HepG2 (cell line): ENCODE measurements around the gene S1PR2. TPM values are rescaled to one million over a fixed set of nuclear protein-coding genes. Genes with fewer than 3 reads are reported as not detected.

ENCODE experiments used
- ATAC-seq: fragments of 200-7000 bp; cut with Tn5 transposase; 3 replicates; pipeline ENCODE4 v1.9.1; 2020; ENCODE audit warnings: mild to moderate bottlenecking, moderate library complexity
- BruUV-seq: library from RNA; stranded (reverse); fragments of 400-500 nt; replicated peaks from 2 replicates; lab custom pipeline; 2021; lab: Mats Ljungman, UMichigan
- CTCF ChIA-PET: fragments of 300-600 bp; formaldehyde crosslinking; extraction: SDS; loops from one replicate; lab custom pipeline; 2021; ENCODE audit warnings: low total read pairs, inconsistent platforms, low intra/inter-chr PET ratio; lab: Yijun Ruan, JAX
- POLR2A ChIA-PET: fragments of 350-600 bp; sonication (Branson Sonifier 250); formaldehyde crosslinking; loops from one replicate; lab custom pipeline; 2020; ENCODE audit warnings: antibody characterized with exemption, inconsistent platforms; lab: Yijun Ruan, JAX
- DNase-seq: peaks from one replicate; pipeline ENCODE4 v3.0.0-alpha.2; 2015; ENCODE audit warnings: low spot score
- FAIRE-seq: peaks from 3 replicates; lab custom pipeline; 2011; peaks lifted over from hg19 to GRCh38; lab: Jason Lieb, UNC
- H2AFZ ChIP-seq: one replicate; pipeline ENCODE4 v1.6.1; 2011; ENCODE audit warnings: low read length, inconsistent platforms
- H3K27ac ChIP-seq: fragments of 300-600 bp; 3 replicates; pipeline ENCODE4 v1.8.0; 2011; ENCODE audit warnings: mixed run types, mild to moderate bottlenecking, mixed read lengths, low read length, inconsistent platforms; ENCODE audit not compliant: insufficient read depth; ENCODE audit errors: extremely low read length
- H3K27me3 ChIP-seq, 2 experiments: fragments of 200-600 bp in 1 of 2; 2 replicates in 1 of 2; 3 replicates in 1 of 2; pipeline versions ENCODE4 v1.6.0 to v1.8.0; 2011; ENCODE audit warnings: low read length in 2 of 2, mild to moderate bottlenecking in 2 of 2, moderate library complexity in 2 of 2, inconsistent platforms in 1 of 2; ENCODE audit not compliant: insufficient read depth in 2 of 2, control insufficient read depth in 1 of 2
- H3K36me3 ChIP-seq, 2 experiments: fragments of 200-600 bp in 1 of 2; replicated peaks in 1 of 2; 2 replicates in 1 of 2; 3 replicates in 1 of 2; pipeline versions ENCODE4 v1.5.1 to v1.8.0; 2011; ENCODE audit warnings: low read length in 2 of 2, inconsistent platforms in 1 of 2; ENCODE audit not compliant: insufficient read depth in 2 of 2, control insufficient read depth in 1 of 2
- H3K4me1 ChIP-seq: 2 replicates; pipeline ENCODE4 v1.5.1; 2012; ENCODE audit warnings: low read length, inconsistent platforms; ENCODE audit not compliant: insufficient read depth
- H3K4me2 ChIP-seq: 2 replicates; pipeline ENCODE4 v1.6.0; 2011; ENCODE audit warnings: low read depth, low read length, inconsistent platforms
- H3K4me3 ChIP-seq, 3 experiments: fragments of 200-600 bp in 1 of 3; sonication (generic), shearing (Covaris generic) in 1 of 3; replicated peaks in 1 of 3; 2 replicates each; pipeline ENCODE4 v1.5.1; 2011 to 2016; ENCODE audit warnings: low read length in 3 of 3, inconsistent platforms in 2 of 3, low read depth in 2 of 3, mild to moderate bottlenecking in 2 of 3, control low read depth in 1 of 3, mixed read lengths in 1 of 3; ENCODE audit not compliant: insufficient read depth in 1 of 3
- H3K79me2 ChIP-seq: one replicate; pipeline ENCODE4 v1.6.1; 2011; ENCODE audit warnings: low read length, inconsistent platforms; ENCODE audit not compliant: insufficient read depth
- H3K9ac ChIP-seq: 2 replicates; pipeline ENCODE4 v1.6.0; 2011; ENCODE audit warnings: mild to moderate bottlenecking, low read depth, low read length, inconsistent platforms; ENCODE audit not compliant: insufficient read depth
- H3K9me3 ChIP-seq: 2 replicates; pipeline ENCODE4 v1.5.1; 2012; ENCODE audit warnings: mild to moderate bottlenecking, low read length
- H4K20me1 ChIP-seq: 2 replicates; pipeline ENCODE4 v1.6.0; 2011; ENCODE audit warnings: inconsistent platforms, mild to moderate bottlenecking, low read length, moderate library complexity; ENCODE audit not compliant: insufficient read depth
- FOXC1 ChIP-seq: sonication (generic); formaldehyde crosslinking; IDR thresholded peaks from 2 replicates; pipeline ENCODE4 v1.8.0; 2022; ENCODE audit warnings: mild to moderate bottlenecking, missing genetic modification reagents, borderline replicate concordance
- POLR2AphosphoS2 ChIP-seq: IDR thresholded peaks from 2 replicates; pipeline ENCODE4 v1.6.1; 2011; ENCODE audit warnings: low read depth, low read length, improper control_type of control experiment
- TCF12 ChIP-seq, 2 experiments: fragments of 450-650 bp in 1 of 2; sonication (generic) in 1 of 2; formaldehyde crosslinking in 1 of 2; IDR thresholded peaks; 2 replicates each; pipeline versions ENCODE4 v1.6.1 to v1.8.0; 2017 to 2022; ENCODE audit warnings: antibody characterized with exemption in 1 of 2, mild to moderate bottlenecking in 1 of 2, missing genetic modification reagents in 1 of 2, moderate library complexity in 1 of 2
- WGBS: methylation state at CpG from one replicate; pipeline ENCODE4 v1.1.6; 2017; ENCODE audit warnings: low lambda C conversion rate; 5-methylcytosine and 5-hydroxymethylcytosine counted together
- in situ Hi-C: cut with HindIII; loops from 2 replicates; pipeline ENCODE4 v1.10.0; 2017; ENCODE audit warnings: low pct_unique_long_range_greater_than_20kb; ENCODE audit not compliant: extremely low pct_ligation_motif_present
- intact Hi-C: fragments of 100-400 bp; cut with micrococcal nuclease; formaldehyde crosslinking; loops from one replicate; pipeline ENCODE4 v1.10.0; 2022; ENCODE audit not compliant: unreplicated experiment
- polyA plus RNA-seq, 8 experiments: library from polyadenylated mRNA; depleted of rRNA in 3 of 8; stranded (reverse) in 7 of 8; unstranded in 1 of 8; fragments of >200 nt; fragmentation: Illumina TruSeq in 4 of 8; extraction: Trizol in 4 of 8; gene quantifications; 2 replicates each; pipeline versions ENCODE4 v1.2.1 to v1.2.3, GENCODE V29; 2011 to 2016; ENCODE audit warnings: low read depth in 4 of 8, missing spikeins in 1 of 8, mixed read lengths in 1 of 8; ENCODE audit not compliant: insufficient read depth in 1 of 8
- total RNA-seq, 5 experiments: library from RNA; depleted of rRNA; stranded (reverse); fragments of >200 nt; fragmentation: Illumina TruSeq; extraction: Trizol; gene quantifications; 2 replicates each; pipeline ENCODE4 v1.2.3, GENCODE V29; 2016; ENCODE audit warnings: low read depth in 1 of 5
- TF ChIP-seq, protein P1 (sequence below), 2 experiments: sonication (generic) in 1 of 2; formaldehyde crosslinking in 1 of 2; IDR thresholded peaks; 2 replicates each; pipeline versions ENCODE4 v1.6.1 to v1.9.0; 2014 to 2022; ENCODE audit warnings: antibody characterized with exemption in 1 of 2, borderline replicate concordance in 1 of 2, inconsistent platforms in 1 of 2, low read depth in 1 of 2, missing genetic modification reagents in 1 of 2

Gene S1PR2
- total and polyA plus RNA-seq, 2 of the 13 experiments (the other 11 are each of a cell fraction or from before 2014, with no cell fraction given), result 0.91 to 1.3 TPM

- in situ Hi-C loops (no loop called here), intact Hi-C loops (no loop called here)
- FAIRE-seq, result no peak
- Histone ChIP-seq H3K79me2 (peaks cover 2% of the 10 kb centered on the region), H3K36me3 (peaks cover 20 to 43% of the 10 kb centered on the region in 2 experiments; a peak in 4 of 5 replicates), H2AFZ (no peak overlapping the region), H3K4me1 (0 out of 2 replicates have a peak, but pooled peaks cover 3% of the 10 kb centered on the region), H3K9me3 (no peaks in the 10 kb centered on the region), H3K4me2 (no peak overlapping the region), H3K9ac (no peak overlapping the region), H3K27ac (no peak overlapping the region), H3K27me3 (no peaks in the 10 kb centered on the region), H3K4me3 (no peak overlapping the region), H4K20me1 (peaks cover 3% of the 10 kb centered on the region; the same call in 1 of the 2 replicates)
- 91% methylated on average over 1 of the region's 1 CpG for WGBS
- DNase-seq, result no peak
- ChIA-PET POLR2A (interaction anchor here (2.3 to 3.3 kb wide), 2 partner anchors 8 to 10 kb away, joined by 8 to 23 read pairs; partner anchors contain the start of genes ICAM1 and ICAM5), CTCF (no interaction called here)
- ATAC-seq, result no peak
- no TSS peak for BruUV-seq
- TF ChIP-seq FOXC1, result no peak
- TF ChIP-seq TCF12 (IDR thresholded peaks at IDR 0.05), result no peak
- TF ChIP-seq TCF12 (CRISPR knock-in tag; IDR thresholded peaks at IDR 0.05), result no peak
- TF ChIP-seq, protein P1, sequence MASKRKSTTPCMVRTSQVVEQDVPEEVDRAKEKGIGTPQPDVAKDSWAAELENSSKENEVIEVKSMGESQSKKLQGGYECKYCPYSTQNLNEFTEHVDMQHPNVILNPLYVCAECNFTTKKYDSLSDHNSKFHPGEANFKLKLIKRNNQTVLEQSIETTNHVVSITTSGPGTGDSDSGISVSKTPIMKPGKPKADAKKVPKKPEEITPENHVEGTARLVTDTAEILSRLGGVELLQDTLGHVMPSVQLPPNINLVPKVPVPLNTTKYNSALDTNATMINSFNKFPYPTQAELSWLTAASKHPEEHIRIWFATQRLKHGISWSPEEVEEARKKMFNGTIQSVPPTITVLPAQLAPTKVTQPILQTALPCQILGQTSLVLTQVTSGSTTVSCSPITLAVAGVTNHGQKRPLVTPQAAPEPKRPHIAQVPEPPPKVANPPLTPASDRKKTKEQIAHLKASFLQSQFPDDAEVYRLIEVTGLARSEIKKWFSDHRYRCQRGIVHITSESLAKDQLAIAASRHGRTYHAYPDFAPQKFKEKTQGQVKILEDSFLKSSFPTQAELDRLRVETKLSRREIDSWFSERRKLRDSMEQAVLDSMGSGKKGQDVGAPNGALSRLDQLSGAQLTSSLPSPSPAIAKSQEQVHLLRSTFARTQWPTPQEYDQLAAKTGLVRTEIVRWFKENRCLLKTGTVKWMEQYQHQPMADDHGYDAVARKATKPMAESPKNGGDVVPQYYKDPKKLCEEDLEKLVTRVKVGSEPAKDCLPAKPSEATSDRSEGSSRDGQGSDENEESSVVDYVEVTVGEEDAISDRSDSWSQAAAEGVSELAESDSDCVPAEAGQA (IDR thresholded peaks at IDR 0.05; ENCODE audit: low read depth), result no peak
- TF ChIP-seq, protein P1 (CRISPR knock-in tag; IDR thresholded peaks at IDR 0.05; ENCODE audit: borderline replicate concordance), result no peak
- no peak for TF ChIP-seq POLR2AphosphoS2
Measured at GRCh38 chr19:10278935-10279334, 47.8 kb upstream of the S1PR2 start.
